CD4-positive, alpha-beta T cell treated with Interleukin-17A for 4 hours (primary cell): ENCODE measurements around the gene EPSTI1.

ENCODE experiments used
- DNase-seq: peaks from one replicate; pipeline ENCODE4 v3.0.0-alpha.2; 2020; ENCODE audit warnings: mixed read lengths

EPSTI1 gene

DNA sequence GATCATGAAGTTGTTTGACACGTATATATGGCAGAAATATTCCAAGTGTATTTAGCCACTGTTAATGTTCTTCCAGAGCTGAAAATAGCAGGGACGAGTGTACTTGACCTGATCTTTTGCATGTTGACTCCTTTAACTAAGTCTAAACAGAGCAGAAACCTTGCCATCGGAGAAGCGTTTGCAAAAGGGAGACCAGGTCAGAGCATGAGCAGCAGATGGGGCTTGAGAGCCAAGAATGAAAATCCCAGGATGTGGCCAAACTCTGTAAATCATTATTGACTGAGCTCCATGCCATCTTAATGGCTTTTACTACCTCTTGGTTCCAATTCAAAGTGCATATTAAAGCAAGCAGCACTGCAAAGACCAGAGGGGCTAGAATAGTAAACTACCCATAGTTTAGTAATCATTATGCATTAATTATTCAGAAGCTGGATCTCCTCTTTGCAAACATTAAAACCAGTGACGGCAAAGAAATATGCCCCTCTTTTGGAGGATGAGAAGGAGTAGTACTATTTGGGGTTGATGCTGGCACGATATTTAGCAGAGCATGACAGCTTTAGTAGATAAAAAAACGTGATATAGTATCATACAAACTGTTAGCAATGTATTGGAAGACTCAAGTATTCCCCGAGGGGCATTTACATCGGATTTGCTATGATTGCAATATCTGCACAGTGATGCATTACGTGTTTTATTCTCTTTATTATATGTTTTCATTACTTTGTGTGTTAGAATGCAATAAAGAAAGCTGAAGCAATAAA lies 154.9 kb downstream of the EPSTI1 start:
- no peak for DNase-seq
